Neuron (in vitro differentiated cells): ENCODE data around the gene ACVR1C.
"Not testable (repeated sequence)": the region's sequence is repeated elsewhere in the genome, so short reads cannot be mapped to it uniquely, and the experiment has no call there.

Experiments
- H2AFZ ChIP-seq: one replicate; pipeline ENCODE4 v1.6.1; 2013; ENCODE audit warnings: low read depth, mild to moderate bottlenecking, inconsistent platforms, low read length, moderate library complexity
- H3K27me3 ChIP-seq: one replicate; pipeline ENCODE4 v1.6.1; 2013; ENCODE audit warnings: low read length; ENCODE audit not compliant: insufficient read depth
- H3K36me3 ChIP-seq: one replicate; pipeline ENCODE4 v1.6.1; 2013; ENCODE audit warnings: low read length; ENCODE audit not compliant: insufficient read depth
- H3K4me1 ChIP-seq: one replicate; pipeline ENCODE4 v1.6.1; 2013; ENCODE audit warnings: low read length; ENCODE audit not compliant: insufficient read depth
- H3K4me3 ChIP-seq: 2 replicates; pipeline ENCODE4 v1.5.1; 2013; ENCODE audit warnings: mild to moderate bottlenecking, low read length, moderate library complexity
- H3K9me3 ChIP-seq: one replicate; pipeline ENCODE4 v1.6.1; 2013; ENCODE audit warnings: low read length

ACVR1C gene

DNA sequence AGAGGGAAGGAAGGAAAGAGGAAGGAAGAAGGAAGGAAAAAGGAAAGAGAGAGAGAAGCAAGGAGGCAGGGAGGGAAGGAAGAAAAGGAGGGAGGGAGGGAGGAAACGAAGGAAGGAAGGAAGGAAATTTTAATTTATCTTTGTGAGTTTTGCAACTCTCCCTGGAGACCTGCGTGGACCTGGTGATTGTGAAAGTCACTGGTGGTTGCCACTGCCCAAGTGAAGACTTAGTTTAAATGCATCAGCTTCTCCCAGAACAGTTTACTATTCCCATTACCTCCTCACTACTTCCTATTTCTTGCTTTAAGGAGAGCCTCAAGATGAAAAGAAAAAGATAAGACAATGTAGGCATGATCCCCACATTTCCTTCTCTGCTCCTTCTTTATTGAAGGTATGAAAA is 68.8 kb downstream of the ACVR1C start:
- H3K36me3 ChIP-seq = no peaks in the 10 kb centered on the region
- no peaks in the 10 kb centered on the region for H3K4me1 ChIP-seq
- no peaks in the 10 kb centered on the region for H3K9me3 ChIP-seq
- H3K27me3 ChIP-seq = no peaks in the 10 kb centered on the region
- H2AFZ ChIP-seq = no peak overlapping the region
- no peak overlapping the region for H3K4me3 ChIP-seq

DNA sequence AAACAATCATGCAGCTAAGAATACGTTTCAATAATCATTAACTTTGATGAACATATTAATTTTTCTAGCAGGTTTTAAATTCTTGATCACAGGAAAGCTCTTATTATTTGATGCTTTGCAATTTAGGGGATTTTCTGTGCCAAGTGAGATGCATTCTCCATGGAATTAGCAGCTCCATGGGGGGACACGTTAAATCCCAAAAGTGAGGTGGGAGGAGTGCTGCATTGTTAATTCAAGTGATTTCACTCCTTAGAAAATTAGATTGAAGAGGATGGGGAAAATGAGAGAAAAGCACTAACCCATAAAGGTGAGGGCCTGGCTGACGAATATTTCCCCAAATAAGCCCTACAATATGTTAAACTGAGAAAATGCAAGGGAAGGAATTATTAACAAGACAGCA is 69.2 kb downstream of the ACVR1C start:
- Histone ChIP-seq H2AFZ (no peak overlapping the region), H3K4me1 (no peaks in the 10 kb centered on the region), H3K9me3 (no peaks in the 10 kb centered on the region), H3K4me3 (no peak overlapping the region), H3K27me3 (no peaks in the 10 kb centered on the region), H3K36me3 (no peaks in the 10 kb centered on the region)

DNA sequence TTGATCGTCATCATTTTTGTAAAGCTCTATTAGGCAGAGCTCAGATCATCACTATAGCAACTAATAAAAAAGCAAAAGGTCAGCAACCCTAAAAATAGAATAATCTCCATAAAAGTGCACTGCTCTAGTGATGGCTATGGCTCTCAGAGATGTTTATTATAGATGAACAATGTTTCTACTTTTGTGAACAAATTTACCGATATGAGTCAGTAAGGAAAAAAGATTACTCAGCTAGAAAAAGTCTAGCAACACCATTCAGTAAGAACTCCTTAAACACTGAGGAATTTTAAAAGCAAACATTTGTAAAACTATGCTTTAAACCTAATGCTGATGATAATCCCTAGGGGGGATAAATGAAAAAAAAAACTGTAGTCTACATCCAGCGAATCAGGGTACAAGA is 69.6 kb downstream of the ACVR1C start:
- no peak overlapping the region for H3K4me3 ChIP-seq
- no peaks in the 10 kb centered on the region for H3K36me3 ChIP-seq
- H3K27me3 ChIP-seq = no peaks in the 10 kb centered on the region
- no peaks in the 10 kb centered on the region for H3K4me1 ChIP-seq
- H3K9me3 ChIP-seq = no peaks in the 10 kb centered on the region
- no peak overlapping the region for H2AFZ ChIP-seq

DNA sequence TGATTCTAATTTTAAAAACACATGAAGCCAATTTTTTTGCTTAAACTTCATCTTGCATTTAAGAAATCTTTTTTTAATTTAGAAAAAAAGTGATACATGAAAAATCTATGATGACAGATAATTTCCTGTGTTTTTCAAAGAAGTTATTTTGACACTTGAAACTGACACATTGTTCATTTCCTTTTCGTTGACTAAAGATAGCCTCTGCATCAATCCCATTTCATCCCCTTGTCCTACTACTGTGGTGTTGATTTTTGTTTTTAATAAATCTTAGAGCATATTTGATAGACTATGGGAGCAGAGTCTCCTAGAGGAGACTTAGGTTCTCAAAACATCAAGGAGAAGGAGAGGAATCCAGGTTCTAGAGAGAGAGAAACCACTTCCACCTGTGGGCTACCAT is 70.9 kb downstream of the ACVR1C start:
- Histone ChIP-seq H3K9me3 (no peaks in the 10 kb centered on the region), H3K27me3 (no peaks in the 10 kb centered on the region), H3K36me3 (no peaks in the 10 kb centered on the region), H2AFZ (no peak overlapping the region), H3K4me1 (no peaks in the 10 kb centered on the region), H3K4me3 (no peak overlapping the region)

DNA sequence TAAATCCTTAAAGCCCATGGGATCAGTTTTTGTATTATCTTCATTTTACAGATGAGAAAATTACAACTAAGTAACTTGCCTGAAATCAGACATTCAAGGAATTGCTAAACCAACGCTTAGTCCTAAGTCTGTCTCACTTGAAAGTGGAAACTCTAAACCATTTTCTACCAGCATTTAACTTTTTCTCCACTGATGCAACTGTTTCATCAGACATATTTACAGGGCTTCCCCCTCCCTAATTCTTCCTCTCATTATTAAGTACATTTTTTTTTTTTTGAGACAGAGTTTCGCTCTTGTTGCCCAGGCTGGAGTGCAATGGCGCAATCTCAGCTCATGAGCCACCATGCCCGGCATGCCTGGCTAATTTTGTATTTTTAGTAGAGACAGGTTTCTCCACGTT is 88.6 kb downstream of the ACVR1C start:
- H2AFZ ChIP-seq = no peak overlapping the region
- no peak overlapping the region for H3K4me3 ChIP-seq
- H3K9me3 ChIP-seq = no peaks in the 10 kb centered on the region
- H3K36me3 ChIP-seq = no peaks in the 10 kb centered on the region
- no peaks in the 10 kb centered on the region for H3K27me3 ChIP-seq
- H3K4me1 ChIP-seq = no peaks in the 10 kb centered on the region

DNA sequence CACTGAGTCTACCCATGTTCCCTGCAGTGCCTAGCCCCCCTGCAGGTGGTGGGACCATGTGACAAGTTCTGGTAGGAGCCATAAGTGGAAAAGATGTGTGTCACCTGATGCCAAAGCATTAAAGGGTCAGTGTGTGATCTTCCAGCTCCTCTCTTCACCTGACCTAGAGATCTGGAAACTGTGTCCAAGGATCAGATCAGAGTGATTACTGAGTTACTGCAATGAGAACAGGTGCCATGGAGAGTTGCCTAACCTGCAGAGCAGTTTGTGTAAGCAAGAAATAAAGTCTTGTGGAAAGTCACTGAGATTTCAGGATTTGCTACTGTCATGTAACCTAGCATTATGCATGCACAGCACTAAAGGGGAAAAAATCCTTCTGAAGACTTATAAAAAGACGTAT is 90.6 kb downstream of the ACVR1C start:
- Histone ChIP-seq H3K4me1 (no peaks in the 10 kb centered on the region), H3K4me3 (no peak overlapping the region), H2AFZ (no peak overlapping the region), H3K36me3 (no peaks in the 10 kb centered on the region), H3K9me3 (no peaks in the 10 kb centered on the region), H3K27me3 (no peaks in the 10 kb centered on the region)

DNA sequence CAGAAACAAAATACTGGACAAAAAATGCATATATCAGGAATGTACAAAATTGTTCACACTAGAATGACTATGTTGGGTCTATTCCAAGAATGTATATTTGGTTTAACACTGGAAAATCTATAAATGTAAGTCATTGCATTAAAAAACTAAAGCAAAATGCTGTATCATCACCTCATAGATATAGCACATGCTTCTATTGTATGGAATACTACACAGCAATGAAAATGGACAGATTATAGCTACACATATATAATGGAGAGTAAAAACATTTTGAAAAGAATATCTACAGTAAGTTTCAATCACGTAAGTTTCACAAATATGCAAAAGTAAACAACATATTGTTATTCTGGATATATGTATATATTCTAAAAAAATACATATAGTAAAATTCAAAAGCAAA is 91.8 kb downstream of the ACVR1C start:
- Histone ChIP-seq H3K4me3 (no peak overlapping the region), H3K36me3 (no peaks in the 10 kb centered on the region), H2AFZ (no peak overlapping the region), H3K4me1 (no peaks in the 10 kb centered on the region), H3K9me3 (no peaks in the 10 kb centered on the region), H3K27me3 (no peaks in the 10 kb centered on the region)

DNA sequence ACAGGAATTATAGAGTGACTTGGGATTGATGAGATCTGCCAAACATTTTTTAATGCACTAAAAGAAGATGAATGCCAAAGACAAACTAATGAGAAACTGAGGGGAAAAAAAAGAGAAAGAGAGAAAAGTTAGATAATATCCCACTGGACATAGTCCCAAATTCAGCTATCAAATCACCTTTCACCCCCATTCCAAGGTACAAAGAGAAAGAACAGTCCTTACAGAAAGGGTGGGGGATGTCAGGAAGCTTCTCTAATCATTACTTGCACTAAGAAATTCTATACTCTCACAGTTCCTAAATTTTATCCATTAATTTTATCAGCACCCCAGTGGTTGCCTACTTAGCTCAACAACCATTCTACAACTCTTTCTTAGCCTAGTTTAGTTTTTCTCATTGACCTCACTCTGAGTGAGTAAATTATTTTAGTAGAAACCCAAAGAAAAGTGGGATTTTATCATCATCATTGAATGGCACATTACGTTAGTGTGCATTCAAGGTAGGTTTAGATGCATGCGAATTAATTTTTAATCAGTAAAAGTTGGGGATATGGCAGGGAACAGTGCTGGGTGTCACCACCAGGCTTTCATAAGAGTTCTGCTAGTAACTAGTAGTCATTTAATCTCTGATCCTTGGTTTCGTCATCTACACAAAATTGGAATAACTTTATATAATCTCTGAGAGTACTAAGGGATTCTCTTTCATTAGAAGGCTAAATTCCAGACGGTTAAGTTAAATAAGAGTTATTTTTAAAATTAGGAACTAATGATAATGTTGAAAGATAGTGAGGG is 99.5 kb downstream of the ACVR1C start:
- Histone ChIP-seq H3K36me3 (no peaks in the 10 kb centered on the region), H3K4me3 (no peak overlapping the region), H2AFZ (no peak overlapping the region), H3K27me3 (no peaks in the 10 kb centered on the region), H3K4me1 (no peaks in the 10 kb centered on the region), H3K9me3 (no peaks in the 10 kb centered on the region)

DNA sequence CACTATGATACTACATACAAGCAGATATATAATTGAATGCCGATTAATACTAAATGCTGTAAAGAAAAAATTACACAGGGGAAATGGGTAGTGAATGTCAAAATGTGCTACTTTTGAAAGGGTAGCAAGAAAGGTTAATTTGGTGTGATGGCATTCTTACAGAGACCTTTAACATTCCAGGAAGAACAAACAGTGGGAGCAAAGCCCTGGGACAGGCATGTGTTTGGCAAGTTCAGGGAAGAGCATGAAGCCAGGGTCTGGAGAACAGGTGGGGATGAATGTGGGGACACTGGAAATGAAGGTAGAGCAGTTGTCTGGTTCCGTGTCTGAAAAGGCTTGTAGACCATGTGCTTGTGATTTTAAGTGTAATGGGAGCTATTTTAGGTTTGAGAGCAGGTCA is 102.6 kb downstream of the ACVR1C start:
- no peaks in the 10 kb centered on the region for H3K4me1 ChIP-seq
- no peak overlapping the region for H2AFZ ChIP-seq
- no peak overlapping the region for H3K4me3 ChIP-seq
- no peaks in the 10 kb centered on the region for H3K36me3 ChIP-seq
- no peaks in the 10 kb centered on the region for H3K27me3 ChIP-seq
- no peaks in the 10 kb centered on the region for H3K9me3 ChIP-seq

DNA sequence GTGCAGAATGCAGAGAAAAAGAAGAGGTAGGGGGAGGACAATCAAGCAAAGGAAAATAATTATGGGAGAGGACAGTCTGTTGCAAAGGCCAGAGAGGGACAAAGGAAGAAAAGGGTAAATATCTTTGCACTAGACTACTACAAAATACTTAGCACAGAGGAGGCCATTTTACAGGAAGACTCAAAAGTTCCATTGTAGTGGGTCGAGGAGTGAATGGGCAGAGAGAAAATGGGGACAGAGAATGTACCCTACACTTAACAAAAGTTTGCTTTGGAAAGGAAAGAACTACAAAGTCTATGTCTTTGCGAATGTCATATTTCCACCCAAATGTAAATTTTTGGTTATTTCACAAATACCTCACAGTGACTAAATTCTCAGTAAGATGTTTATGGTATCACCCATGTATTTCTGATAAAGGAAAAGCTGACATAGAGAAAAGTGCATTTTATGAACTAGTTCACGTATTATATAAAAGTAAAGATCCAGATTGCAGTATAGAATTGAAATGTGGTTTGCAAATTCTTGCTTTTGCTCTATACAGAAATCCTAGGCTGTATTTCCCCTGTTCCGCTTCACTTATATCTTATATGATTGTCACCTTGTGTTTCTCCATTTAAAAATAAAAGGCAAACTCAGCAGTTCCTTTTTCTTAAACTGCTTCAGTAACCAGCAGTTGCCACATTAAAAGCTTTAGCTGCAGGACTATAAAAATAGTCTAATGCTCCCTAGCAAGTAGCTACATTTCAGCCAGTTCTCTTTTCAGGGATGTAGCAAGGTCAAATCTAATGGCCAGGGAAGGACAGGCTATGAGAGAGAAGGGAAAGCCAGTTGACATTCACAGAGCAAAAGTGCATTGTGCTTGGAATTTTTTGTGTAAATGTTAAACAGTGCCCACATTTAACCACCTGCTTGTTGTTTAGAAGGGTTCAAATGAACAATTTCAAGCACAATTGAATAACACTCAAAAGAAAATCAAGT is 105.1 kb downstream of the ACVR1C start:
- no peak overlapping the region for H2AFZ ChIP-seq
- no peaks in the 10 kb centered on the region for H3K27me3 ChIP-seq
- H3K4me1 ChIP-seq = no peaks in the 10 kb centered on the region
- H3K36me3 ChIP-seq = no peaks in the 10 kb centered on the region
- H3K9me3 ChIP-seq = no peaks in the 10 kb centered on the region
- H3K4me3 ChIP-seq = no peak overlapping the region

DNA sequence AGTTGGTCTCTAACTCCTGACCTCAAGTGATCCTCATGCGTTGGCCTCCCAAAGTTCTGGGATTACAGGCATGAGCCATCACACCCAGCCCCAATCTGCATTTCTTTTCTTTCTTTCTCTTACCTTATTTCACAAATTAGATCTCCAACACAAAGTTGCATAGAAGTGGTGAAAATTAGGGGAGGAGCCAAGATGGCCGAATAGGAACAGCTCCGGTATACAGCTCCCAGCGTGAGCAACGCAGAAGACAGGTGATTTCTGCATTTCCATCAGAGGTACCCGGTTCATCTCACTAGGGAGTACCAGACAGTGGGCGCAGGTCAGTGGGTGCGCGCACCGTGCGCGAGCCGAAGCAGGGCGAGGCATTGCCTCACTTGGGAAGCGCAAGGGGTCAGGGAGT is 113.7 kb downstream of the ACVR1C start:
- not testable (repeated sequence) for H2AFZ ChIP-seq, H3K36me3 ChIP-seq, H3K9me3 ChIP-seq, H3K4me1 ChIP-seq, H3K4me3 ChIP-seq, H3K27me3 ChIP-seq

DNA sequence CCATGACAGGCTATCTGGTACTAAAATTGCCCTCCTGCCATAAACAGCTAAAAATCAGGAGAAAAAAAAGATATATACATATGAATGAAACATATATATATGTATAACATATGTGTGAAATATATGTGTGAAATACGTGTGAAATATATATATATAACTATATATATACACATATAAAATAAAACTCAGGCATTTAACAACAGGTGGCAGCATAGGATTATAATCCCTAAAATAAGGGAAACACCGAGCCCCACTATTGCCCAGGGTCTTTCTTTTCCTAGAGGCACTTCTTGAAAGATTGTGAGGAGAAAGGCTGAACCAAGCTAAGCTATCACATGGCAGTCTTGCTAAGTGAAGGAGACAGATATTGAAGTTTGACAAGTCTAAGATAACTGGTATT is 118.9 kb downstream of the ACVR1C start:
- Histone ChIP-seq H3K9me3 (no peaks in the 10 kb centered on the region), H2AFZ (no peak overlapping the region), H3K4me3 (no peak overlapping the region)

DNA sequence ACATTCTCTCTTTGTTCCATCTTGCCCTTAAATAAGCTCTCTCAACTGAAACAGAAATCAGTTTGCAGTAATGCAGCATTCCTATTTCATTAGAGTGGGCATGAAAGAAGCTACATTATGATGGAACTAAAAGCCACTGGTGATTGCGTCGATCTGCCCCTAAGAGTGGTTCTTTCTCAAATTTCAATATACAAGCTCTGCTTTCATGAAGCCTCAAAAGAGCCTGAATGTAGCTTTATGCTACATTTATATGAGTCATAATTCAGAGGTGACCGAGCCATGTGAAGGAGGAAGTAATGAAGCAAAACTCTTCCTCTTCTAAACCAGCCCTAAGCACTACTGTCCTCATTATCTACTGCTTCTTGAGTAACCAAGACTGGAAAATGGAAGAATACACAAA is 120.0 kb downstream of the ACVR1C start:
- Histone ChIP-seq H3K4me3 (no peak overlapping the region), H3K9me3 (no peaks in the 10 kb centered on the region), H2AFZ (no peak overlapping the region), H3K36me3 (no peaks in the 10 kb centered on the region), H3K4me1 (no peaks in the 10 kb centered on the region), H3K27me3 (no peaks in the 10 kb centered on the region)

More for the DNA sequence above, 118.9 kb downstream of the ACVR1C start:
- H3K27me3 ChIP-seq = no peaks in the 10 kb centered on the region
- no peaks in the 10 kb centered on the region for H3K4me1 ChIP-seq
- no peaks in the 10 kb centered on the region for H3K36me3 ChIP-seq
